Activated T-cell treated with anti-CD3 and anti-CD28 coated beads for 1 hour (primary cell): ENCODE data around the gene PIK3R4.

ENCODE experiments used
- DNase-seq: peaks from one replicate; pipeline ENCODE4 v3.0.0-alpha.2; 2020; ENCODE audit warnings: low read depth

The PIK3R4 gene

DNA sequence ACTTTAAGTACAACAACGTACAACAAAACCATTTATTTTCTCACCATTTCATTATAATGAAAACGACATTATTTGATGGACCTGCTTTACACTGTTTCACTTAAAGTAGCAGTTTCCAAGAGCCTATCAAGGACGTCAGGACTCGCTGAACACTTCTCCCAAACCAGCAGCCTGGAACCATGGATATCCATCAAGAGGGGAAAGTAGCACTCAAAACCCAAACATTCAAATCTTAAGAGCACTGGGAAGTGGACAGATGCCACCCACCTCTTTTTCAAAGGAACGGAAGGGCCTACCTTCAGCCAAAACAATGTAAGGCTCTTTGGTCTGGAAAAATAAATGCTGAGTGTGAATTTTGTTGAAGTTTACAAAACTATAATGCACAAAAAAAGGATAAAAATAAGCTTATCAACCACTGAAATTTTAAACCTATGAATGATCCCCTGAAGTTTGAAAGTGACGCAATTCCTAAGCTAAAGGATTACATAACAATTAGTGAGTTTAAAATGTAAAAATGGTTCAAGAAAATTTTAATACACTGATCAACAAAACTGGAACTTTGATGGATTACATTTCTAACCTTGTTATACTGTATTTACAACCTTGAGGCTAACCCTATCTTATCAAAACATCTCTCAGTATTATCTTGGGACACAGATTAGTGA is 4.6 kb downstream of the PIK3R4 start:
- no peak for DNase-seq

- no peak for DNase-seq
These were observed 6.8 kb downstream of the PIK3R4 start for GRCh38 chr3:130739848-130740247.

DNA sequence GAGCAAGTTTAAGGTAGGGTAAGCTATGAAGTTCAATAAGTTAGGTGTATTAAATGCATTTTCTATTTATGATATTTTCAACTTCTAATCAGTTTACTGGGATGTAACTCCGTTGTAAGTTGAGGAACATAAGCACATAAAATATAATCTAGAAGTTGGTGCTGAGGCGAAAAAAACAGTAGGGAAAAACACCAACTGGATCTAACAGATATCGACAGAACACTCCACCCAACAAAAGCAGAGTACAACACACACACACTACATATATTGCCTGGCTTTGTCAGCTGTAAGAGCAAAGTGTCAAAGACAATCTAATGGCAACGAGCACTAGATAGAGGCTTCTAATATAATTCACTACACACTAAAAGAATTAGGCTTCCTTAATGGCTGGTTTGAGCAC is 8.4 kb downstream of the PIK3R4 start:
- no peak for DNase-seq

- DNase-seq, result no peak
These were observed 9.0 kb downstream of the PIK3R4 start for GRCh38 chr3:130737622-130738021.

DNA sequence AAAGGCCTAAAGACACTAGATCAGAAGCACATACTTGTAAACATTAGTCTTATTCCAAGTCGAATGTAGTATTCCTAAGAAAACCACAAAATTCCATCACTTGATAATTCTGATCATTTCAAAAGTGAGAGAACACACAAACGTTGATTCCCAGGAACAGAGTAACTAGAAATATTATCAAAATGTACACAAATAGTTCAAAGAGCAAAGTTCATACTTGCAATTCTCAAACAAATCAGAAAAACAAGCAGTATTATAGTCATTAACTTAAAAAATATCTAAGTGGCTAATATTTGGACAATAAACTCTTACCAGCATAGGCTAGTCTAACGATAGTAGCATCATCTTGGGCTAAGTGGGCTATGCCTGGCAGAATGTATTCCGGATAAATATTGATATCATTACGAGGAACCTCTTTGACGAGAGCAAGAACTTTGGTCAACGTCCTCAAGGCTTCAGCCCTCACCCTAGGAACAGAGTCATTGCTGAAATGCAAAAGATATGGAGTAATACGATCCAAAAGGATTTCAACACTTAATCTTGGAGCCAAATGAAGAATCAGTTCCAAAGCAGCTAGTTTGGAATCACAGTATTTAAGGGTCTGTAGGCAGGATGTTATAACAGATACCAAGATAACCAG is 13.3 kb downstream of the PIK3R4 start:
- DNase-seq, result no peak

DNA sequence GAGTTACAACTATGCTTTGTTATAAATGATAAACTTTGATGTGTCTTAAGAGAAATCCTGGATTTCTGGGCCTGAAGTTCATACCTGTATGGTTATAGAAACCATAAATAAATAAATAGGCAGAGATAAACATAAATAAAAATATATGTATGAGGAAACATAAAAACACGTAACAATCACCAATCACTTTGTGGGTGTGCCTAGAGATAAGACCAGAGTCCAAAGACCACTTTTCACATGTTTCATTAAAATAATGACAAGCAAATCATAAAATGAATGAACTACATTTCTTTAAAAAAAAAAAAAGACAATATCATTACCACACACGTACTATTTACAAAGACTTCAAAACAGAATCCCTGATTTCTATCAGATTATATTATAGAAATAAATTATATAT is 14.1 kb downstream of the PIK3R4 start:
- DNase-seq, result no peak

DNA sequence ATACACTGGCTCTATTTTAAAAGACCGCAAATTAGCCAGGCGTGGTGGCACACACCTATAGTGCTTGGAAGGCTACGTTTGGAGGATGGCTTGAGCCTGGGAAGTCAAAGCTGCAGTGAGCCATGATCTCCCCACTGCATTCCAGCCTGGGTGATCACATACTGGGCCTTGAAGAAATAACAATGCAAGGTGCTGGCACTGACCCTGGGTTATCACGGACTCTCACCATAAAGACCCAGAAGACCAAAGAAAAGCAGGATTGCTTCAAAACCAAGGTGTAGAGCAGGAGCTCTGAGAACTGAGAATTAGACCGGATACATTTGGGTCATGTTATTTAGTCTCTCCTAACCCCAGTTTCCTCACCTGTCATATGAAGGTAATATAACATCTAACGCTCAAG is 14.8 kb downstream of the PIK3R4 start:
- no peak for DNase-seq

DNA sequence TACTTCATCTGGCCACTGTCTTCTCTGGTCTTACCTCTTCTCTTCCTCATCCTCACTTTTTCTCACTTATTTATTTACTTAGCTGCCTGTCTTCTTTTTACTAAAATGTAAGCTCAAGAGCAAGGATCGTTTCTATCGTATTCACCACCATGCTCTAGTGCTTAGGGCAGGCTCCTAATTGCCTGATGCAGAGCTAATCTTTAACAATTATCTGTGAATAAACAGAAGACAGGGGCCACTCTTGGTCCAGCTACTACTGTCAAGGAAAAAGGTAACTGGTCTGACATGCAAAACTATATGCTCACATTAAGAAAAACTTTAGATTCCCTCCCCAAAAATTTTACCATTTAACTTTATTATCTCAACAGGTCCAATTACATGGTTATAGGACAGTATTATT is 17.5 kb downstream of the PIK3R4 start:
- DNase-seq, result no peak

GRCh38 chr3:130728037-130728436 is 18.6 kb downstream of the PIK3R4 start:
- no peak for DNase-seq

DNA sequence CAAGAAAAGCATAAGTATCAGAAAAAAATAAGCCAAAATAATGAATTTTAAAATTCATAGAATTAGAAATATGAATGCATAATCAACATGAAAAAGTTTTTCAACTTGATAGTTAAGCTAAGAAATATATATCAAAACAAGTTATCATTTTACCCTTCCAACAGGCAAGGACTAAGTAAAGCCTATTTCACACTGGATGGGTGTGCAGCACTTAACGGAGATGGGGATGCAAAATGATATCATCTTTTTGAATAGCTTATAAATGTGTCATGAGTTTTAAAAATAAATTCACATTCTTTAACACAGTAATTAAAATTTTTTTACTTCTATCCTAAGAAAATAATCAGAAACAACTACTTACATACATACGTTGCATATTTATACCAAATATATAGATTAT is 20.9 kb downstream of the PIK3R4 start:
- no peak for DNase-seq

DNA sequence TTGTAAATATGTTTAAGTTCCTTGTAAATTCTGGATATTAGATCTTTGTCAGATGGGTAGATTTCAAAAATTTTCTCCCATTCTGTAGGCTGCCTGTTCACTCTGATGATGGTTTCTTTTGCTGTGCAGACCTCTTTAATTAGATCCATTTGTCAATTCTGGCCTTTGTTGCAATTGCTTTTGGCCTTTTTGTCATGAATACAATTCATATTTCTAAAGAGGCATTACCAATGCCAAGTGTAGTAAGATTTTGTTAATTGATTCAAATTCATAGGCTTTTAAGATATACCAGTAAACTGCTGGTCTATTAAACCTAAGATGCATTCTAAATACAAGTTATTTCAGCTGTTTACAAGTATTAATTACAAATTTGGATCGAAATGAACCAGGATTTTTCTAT is 31.0 kb downstream of the PIK3R4 start:
- no peak for DNase-seq

GRCh38 chr3:130712718-130713423 is 33.8 kb downstream of the PIK3R4 start:
- DNase-seq, result no peak

DNA sequence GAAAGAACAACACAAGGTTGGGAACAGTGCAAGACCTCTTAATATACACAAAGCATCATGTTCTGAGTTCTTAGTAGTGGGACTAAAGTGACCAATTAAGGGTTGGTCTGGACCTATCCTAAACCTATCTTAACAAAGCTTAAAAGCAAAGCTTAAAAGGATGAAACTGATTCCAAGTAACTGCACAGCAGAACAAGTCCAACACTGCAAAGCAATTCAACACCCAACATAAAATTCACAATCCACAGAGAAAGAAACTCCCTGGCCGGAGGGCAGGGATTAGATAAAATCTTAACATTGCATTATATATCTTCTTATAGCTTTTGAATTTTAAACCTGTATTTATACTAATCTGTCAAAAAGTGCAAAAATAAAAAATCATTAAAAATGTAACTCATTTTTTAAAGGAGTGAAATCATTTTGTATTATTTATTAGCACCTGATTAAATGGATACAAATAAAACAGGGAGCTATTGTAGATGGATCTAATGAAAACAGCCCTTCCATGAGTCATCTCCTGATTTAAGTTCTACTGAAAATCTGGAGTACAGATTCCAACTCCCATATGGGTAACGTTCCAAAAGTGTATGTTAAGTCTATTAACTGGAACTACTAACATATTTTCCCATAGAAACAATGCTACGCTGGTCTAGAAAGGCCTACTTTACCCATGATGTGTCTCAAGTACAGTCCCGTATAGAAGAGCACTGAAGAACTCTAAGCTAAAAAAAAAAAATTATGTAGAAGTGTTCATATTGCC is 34.9 kb downstream of the PIK3R4 start:
- DNase-seq, result no peak

DNA sequence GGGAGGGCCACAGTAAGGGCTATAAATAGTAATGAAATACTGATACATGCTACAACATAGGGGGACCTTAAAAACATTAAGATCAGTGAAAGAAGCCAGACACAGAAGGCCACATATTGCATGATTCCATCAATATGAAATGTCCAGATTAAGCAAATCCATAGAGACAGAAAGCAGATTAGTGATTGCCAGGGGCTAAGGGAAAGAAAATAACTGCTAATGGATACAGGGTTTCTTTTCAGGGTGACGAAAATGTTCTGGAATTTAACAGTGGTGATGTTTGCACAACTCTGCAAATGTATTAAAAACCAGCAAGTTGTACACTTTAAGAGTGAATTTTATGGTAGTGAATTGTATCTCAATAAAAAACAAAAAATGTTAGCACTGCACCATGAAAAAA is 37.0 kb downstream of the PIK3R4 start:
- DNase-seq, result no peak

- DNase-seq, result no peak
These were observed 38.6 kb downstream of the PIK3R4 start for GRCh38 chr3:130707902-130708601.

DNA sequence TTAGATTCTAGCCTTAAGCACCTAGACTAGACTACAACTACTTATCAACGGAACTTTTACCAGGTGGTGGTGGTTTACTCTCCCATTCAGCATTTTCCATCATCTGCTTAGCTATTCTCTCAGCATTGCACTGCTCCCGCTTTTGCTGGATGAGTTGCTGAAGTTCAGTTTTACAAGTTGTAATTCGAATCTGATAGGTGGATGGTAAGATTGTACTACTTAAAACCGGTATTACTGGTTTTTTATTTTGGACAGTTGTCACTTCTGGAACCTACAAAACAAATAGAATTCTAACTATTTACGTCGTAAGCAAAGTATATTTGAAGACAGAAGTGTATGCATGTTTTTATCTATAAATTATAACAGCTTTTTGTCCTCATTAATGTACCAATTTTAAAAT is 41.1 kb downstream of the PIK3R4 start:
- no peak for DNase-seq

DNA sequence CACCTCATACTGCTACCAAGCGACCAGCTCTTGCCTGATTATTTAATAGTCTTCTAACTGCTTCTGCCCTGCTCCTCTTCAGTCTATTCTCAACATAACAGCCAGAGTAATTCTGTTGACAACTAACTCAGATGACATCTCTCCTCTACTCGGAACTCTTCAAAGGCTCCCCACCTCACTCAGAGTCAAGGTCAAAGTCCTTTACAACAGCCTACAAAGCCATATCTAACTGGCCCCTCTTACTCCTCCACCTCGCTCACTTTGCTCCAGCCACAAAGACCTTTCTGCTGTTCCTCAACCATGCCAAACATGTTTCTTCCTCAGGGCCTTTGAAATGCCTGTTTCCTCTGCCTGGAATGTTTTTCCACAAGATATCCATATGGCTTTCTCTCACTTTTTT is 43.6 kb downstream of the PIK3R4 start:
- no peak for DNase-seq

DNA sequence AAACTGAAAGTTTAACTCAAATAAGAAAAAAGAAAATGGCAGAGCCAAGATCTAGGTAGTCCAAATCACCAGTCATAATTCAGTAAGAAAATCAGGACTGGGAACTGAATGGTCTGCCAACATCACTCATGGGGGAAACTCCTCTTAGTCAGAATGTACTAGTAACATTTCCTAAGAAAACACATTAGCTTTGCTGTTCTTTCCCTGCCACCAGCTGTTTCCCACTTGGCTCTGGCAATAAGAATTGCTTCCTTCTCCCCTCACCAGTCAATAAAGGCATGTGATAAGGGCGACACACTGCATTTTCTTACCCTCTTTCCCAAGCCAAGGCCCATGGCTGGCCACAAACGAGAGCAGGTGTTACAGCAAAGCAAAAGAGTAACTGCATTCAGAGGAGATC is 46.1 kb downstream of the PIK3R4 start:
- DNase-seq, result no peak

DNA sequence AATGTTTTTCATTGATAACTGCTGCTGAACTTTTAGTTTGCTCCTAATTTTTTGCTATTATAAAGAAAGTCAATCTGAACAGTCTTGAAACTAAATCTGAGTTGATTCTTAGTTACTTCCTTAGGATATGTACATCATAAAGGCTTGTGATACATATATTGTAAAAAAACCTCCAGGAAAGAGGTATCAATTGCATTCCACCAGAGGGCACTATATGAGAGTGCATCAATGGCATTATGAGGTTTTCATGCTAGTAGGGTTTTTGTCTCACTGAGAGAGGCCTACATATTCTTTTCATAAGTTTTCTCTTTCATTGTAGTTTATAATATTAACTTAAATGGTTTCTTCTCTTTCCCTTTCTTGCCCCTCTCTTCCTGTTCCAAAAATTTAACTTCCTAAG is 46.9 kb downstream of the PIK3R4 start:
- no peak for DNase-seq

DNA sequence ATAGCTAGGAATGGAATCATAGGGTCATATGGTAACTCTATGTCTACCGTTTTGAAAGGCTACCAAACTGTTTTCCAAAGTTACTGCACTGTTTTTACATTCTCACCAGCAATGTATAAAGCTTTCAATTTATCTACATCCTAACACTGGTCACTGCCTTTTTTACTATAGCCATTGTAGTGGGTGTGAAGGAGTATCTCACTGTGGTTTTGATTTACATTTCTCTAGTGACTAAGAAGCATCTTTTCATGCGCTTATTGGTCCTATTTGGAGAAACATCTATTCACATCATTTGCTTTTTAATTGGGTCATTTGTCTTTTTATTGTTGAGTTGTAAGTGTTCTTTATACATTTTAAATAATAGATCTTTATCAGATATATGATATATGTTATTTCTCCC is 53.3 kb downstream of the PIK3R4 start:
- no peak for DNase-seq

- no peak for DNase-seq
These were observed 54.2 kb downstream of the PIK3R4 start for GRCh38 chr3:130692455-130692854.
